Smooth muscle cell (in vitro differentiated cells): ENCODE results near the gene GALNT13. TPM values are rescaled to one million over a fixed set of nuclear protein-coding genes. Genes with fewer than 3 reads are reported as not detected.

Source experiments
- DNase-seq: peaks from one replicate; lab custom pipeline; 2025; ENCODE audit not compliant: unreplicated experiment; lab: John Stamatoyannopoulos, UW
- H2AFZ ChIP-seq: fragments of 200-600 bp; sonication (generic); 2 replicates; pipeline ENCODE4 v1.6.0; 2016; ENCODE audit warnings: antibody characterized with exemption, low read depth, mild to moderate bottlenecking
- H3F3A ChIP-seq: fragments of 200-600 bp; sonication (generic); 2 replicates; pipeline ENCODE4 v1.6.0; 2017; ENCODE audit warnings: antibody characterized with exemption, low read depth
- H3K27ac ChIP-seq: fragments of 200-600 bp; sonication (generic); 2 replicates; pipeline ENCODE4 v1.5.1; 2016; ENCODE audit warnings: low read depth, mild to moderate bottlenecking
- H3K27me3 ChIP-seq: fragments of 200-600 bp; sonication (generic); 2 replicates; pipeline ENCODE4 v1.6.1; 2016; ENCODE audit warnings: low read depth, mild to moderate bottlenecking
- H3K36me3 ChIP-seq: fragments of 200-600 bp; sonication (generic); 2 replicates; pipeline ENCODE4 v1.5.1; 2016; ENCODE audit warnings: low read depth
- H3K4me1 ChIP-seq: fragments of 200-600 bp; sonication (generic); 2 replicates; pipeline ENCODE4 v1.5.1; 2016; ENCODE audit warnings: low read depth
- H3K4me2 ChIP-seq: fragments of 200-600 bp; sonication (generic); 2 replicates; pipeline ENCODE4 v1.6.0; 2016; ENCODE audit warnings: mild to moderate bottlenecking
- H3K4me3 ChIP-seq: fragments of 200-600 bp; sonication (generic); 2 replicates; pipeline ENCODE4 v1.5.1; 2016; ENCODE audit warnings: mild to moderate bottlenecking
- H3K79me2 ChIP-seq: fragments of 200-600 bp; sonication (generic); 2 replicates; pipeline ENCODE4 v1.6.0; 2016; ENCODE audit warnings: low read depth, mild to moderate bottlenecking
- H3K9ac ChIP-seq: fragments of 200-600 bp; sonication (generic); 2 replicates; pipeline ENCODE4 v1.6.0; 2016; ENCODE audit warnings: low read depth
- H3K9me3 ChIP-seq: fragments of 200-600 bp; sonication (generic); replicated peaks from 2 replicates; pipeline ENCODE4 v1.5.1; 2016; ENCODE audit warnings: low read depth
- H4K20me1 ChIP-seq: fragments of 200-600 bp; sonication (generic); 2 replicates; pipeline ENCODE4 v1.6.0; 2016; ENCODE audit warnings: low read depth
- CTCF ChIP-seq: fragments of 200-600 bp; sonication (generic); IDR thresholded peaks from 2 replicates; pipeline ENCODE4 v1.5.1; 2017; ENCODE audit warnings: borderline replicate concordance, mild to moderate bottlenecking, antibody characterized with exemption; ENCODE audit not compliant: insufficient read depth, poor library complexity, severe bottlenecking
- WGBS: methylation state at CpG from one replicate; pipeline ENCODE4 v1.1.7; 2016; ENCODE audit warnings: low lambda C conversion rate; 5-methylcytosine and 5-hydroxymethylcytosine counted together
- polyA plus RNA-seq: library from polyadenylated mRNA; unstranded; fragments of >200 nt; fragmentation: Nextera tagmentation; extraction: Ambion mirVana; gene quantifications from 2 replicates; pipeline ENCODE4 v1.2.1, GENCODE V29; 2016
- total RNA-seq: library from RNA; depleted of rRNA; stranded (reverse); fragments of >200 nt; gene quantifications from 2 replicates; pipeline ENCODE4 v1.2.3, GENCODE V29; 2014

GALNT13 gene
- total and polyA plus RNA-seq, 2 experiments from 2014 or later, result 0.67 to 3.6 TPM

- TF ChIP-seq CTCF, result peak; percentile 17
- WGBS, result 44% methylated on average over 2 of the region's 2 CpGs
- Histone ChIP-seq H3K79me2 (no peaks in the 10 kb centered on the region), H2AFZ (no peak overlapping the region), H3K9ac (no peak overlapping the region), H3F3A (no peaks in the 10 kb centered on the region), H3K27ac (no peak overlapping the region), H4K20me1 (no peaks in the 10 kb centered on the region), H3K4me1 (no peaks in the 10 kb centered on the region), H3K4me3 (no peak overlapping the region), H3K4me2 (no peak overlapping the region), H3K27me3 (no peaks in the 10 kb centered on the region), H3K36me3 (no peaks in the 10 kb centered on the region), H3K9me3 (no peaks in the 10 kb centered on the region)
- DNase-seq, result no peak
Measured at GRCh38 chr2:154439156-154439555, 567.4 kb downstream of the GALNT13 start.

GRCh38 chr2:154443919-154444318 lies 572.2 kb downstream of the GALNT13 start:
- no peaks in the 10 kb centered on the region for H3K27me3 ChIP-seq
- no peak overlapping the region for H3K9ac ChIP-seq
- H4K20me1 ChIP-seq, result no peaks in the 10 kb centered on the region
- no peaks in the 10 kb centered on the region for H3K36me3 ChIP-seq
- no peak for DNase-seq
- H3K4me3 ChIP-seq, result no peak overlapping the region
- no peak overlapping the region for H2AFZ ChIP-seq
- no peak overlapping the region for H3K27ac ChIP-seq
- no peaks in the 10 kb centered on the region for H3F3A ChIP-seq
- H3K4me2 ChIP-seq, result no peak overlapping the region
- no peaks in the 10 kb centered on the region for H3K4me1 ChIP-seq
- H3K79me2 ChIP-seq, result no peaks in the 10 kb centered on the region
- no peak for TF ChIP-seq CTCF
- no peaks in the 10 kb centered on the region for H3K9me3 ChIP-seq

DNA sequence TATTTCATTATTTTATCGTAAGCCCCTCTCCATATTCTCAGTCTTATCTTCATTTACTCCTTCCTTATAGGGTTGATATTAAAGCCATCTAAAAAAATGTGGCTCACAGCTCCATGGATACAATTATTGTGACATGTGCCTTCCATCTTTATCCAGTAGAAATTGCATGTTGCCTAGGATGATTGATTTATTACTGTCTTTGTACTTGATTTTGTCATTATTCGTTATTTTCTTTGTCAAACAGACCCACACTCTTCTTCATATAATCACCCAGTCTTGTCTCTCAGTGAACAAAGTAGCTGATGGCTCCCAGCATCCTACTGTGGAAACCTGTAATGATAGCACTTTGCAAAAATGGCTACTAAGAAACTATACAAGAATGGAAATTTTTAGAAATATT lies 574.6 kb downstream of the GALNT13 start:
- Histone ChIP-seq H3K27me3 (no peaks in the 10 kb centered on the region), H3K4me2 (no peak overlapping the region), H3K4me1 (no peaks in the 10 kb centered on the region), H3K9ac (no peak overlapping the region), H3K4me3 (no peak overlapping the region), H4K20me1 (no peaks in the 10 kb centered on the region), H3K27ac (no peak overlapping the region), H3K79me2 (no peaks in the 10 kb centered on the region), H3F3A (no peaks in the 10 kb centered on the region), H3K36me3 (no peaks in the 10 kb centered on the region), H2AFZ (no peak overlapping the region), H3K9me3 (no peaks in the 10 kb centered on the region)
- DNase-seq, result no peak
- no peak for TF ChIP-seq CTCF
- 68% methylated on average over 2 of the region's 2 CpGs for WGBS

GRCh38 chr2:154447727-154448418 lies 576.2 kb downstream of the GALNT13 start:
- 64% methylated on average over 2 of the region's 2 CpGs for WGBS
- no peak overlapping the region for H3K4me3 ChIP-seq

More at GRCh38 chr2:154447727-154448418, 576.2 kb downstream of the GALNT13 start:
- Histone ChIP-seq H3K4me1 (no peaks in the 10 kb centered on the region), H3K27ac (no peak overlapping the region), H3K36me3 (no peaks in the 10 kb centered on the region), H3K27me3 (no peaks in the 10 kb centered on the region), H3K9me3 (no peaks in the 10 kb centered on the region), H3F3A (no peaks in the 10 kb centered on the region), H3K79me2 (no peaks in the 10 kb centered on the region), H3K9ac (no peak overlapping the region), H3K4me2 (no peak overlapping the region), H4K20me1 (no peaks in the 10 kb centered on the region), H2AFZ (peak overlapping the region; percentile 36)
- no peak for DNase-seq
- no peak for TF ChIP-seq CTCF
